Activated CD8-positive, alpha-beta memory T cell treated with anti-CD3 and anti-CD28 coated beads for 36 hours (primary cell): Measurements from ENCODE around the gene ITSN1. TPM values are rescaled to one million over a fixed set of nuclear protein-coding genes. Genes with fewer than 3 reads are reported as not detected.

Experiments used
- CTCF ChIA-PET: fragments of 350-600 bp; sonication (Branson Sonifier 250); formaldehyde crosslinking; loops from one replicate; lab custom pipeline; 2021; ENCODE audit warnings: antibody characterized with exemption; lab: Charles Lee
- POLR2A ChIA-PET: fragments of 350-600 bp; sonication (Branson Sonifier 250); formaldehyde crosslinking; loops from one replicate; lab custom pipeline; 2021; ENCODE audit warnings: antibody characterized with exemption; lab: Charles Lee
- total RNA-seq, 2 experiments: library from RNA; stranded (reverse); gene quantifications; one replicate each; pipeline ENCODE4 v1.2.3, GENCODE V29; 2021

The ITSN1 gene
- total RNA-seq, 2 experiments from 2014 or later = 4.8 TPM

- CTCF ChIA-PET = interaction anchor here (0.7 to 1.2 kb wide), 2 partner anchors 96 to 289 kb away, joined by 3 read pairs; no protein-coding TSS in a partner anchor
- POLR2A ChIA-PET = interaction anchor here (0.6 kb wide), 1 partner anchor 307 kb away, joined by 6 read pairs; no protein-coding TSS in a partner anchor
These were observed 252.5 kb downstream of the ITSN1 start for GRCh38 chr21:33894736-33895288.

GRCh38 chr21:33895356-33895755 is 253.1 kb downstream of the ITSN1 start:
- ChIA-PET CTCF (interaction anchor here (0.7 to 1.2 kb wide), 2 partner anchors 97 to 290 kb away, joined by 3 read pairs; no protein-coding TSS in a partner anchor), POLR2A (no interaction called here)

GRCh38 chr21:33896691-33897090 is 254.4 kb downstream of the ITSN1 start:
- CTCF ChIA-PET = no interaction called here
- POLR2A ChIA-PET = no interaction called here

GRCh38 chr21:33897098-33897497 is 254.8 kb downstream of the ITSN1 start:
- ChIA-PET POLR2A (no interaction called here), CTCF (no interaction called here)

- CTCF ChIA-PET = no interaction called here
- POLR2A ChIA-PET = no interaction called here
These were observed 255.4 kb downstream of the ITSN1 start for GRCh38 chr21:33897739-33898138.

- ChIA-PET POLR2A (no interaction called here), CTCF (no interaction called here)
These were observed 256.3 kb downstream of the ITSN1 start for GRCh38 chr21:33898586-33898985.

- CTCF ChIA-PET = no interaction called here
- POLR2A ChIA-PET = no interaction called here
These were observed 256.9 kb downstream of the ITSN1 start for GRCh38 chr21:33899199-33899598.

- ChIA-PET POLR2A (no interaction called here), CTCF (no interaction called here)
These were observed 259.3 kb downstream of the ITSN1 start for GRCh38 chr21:33901412-33902288.

GRCh38 chr21:33902349-33902748 is 260.0 kb downstream of the ITSN1 start:
- POLR2A ChIA-PET = no interaction called here
- CTCF ChIA-PET = no interaction called here

- ChIA-PET CTCF (interaction anchor here (0.5 kb wide), 1 partner anchor 72 kb away, joined by 4 read pairs; no protein-coding TSS in a partner anchor), POLR2A (no interaction called here)
These were observed 261.7 kb downstream of the ITSN1 start for GRCh38 chr21:33904041-33904440.

- ChIA-PET POLR2A (no interaction called here), CTCF (no interaction called here)
These were observed 266.5 kb downstream of the ITSN1 start for GRCh38 chr21:33908760-33909159.

- ChIA-PET POLR2A (no interaction called here), CTCF (no interaction called here)
These were observed 267.5 kb downstream of the ITSN1 start for GRCh38 chr21:33909756-33910155.

- ChIA-PET CTCF (interaction anchor here (0.6 to 1.8 kb wide), 3 partner anchors 9 to 433 kb away, joined by 4 to 9 read pairs (median 4); no protein-coding TSS in a partner anchor), POLR2A (interaction anchor here (0.6 to 1.1 kb wide), 2 partner anchors 34 to 368 kb away, joined by 3 to 5 read pairs; no protein-coding TSS in a partner anchor)
These were observed 271.9 kb downstream of the ITSN1 start for GRCh38 chr21:33914188-33914587.

GRCh38 chr21:33915368-33916199 is 273.3 kb downstream of the ITSN1 start, which contains the start of gene ATP5PO:
TSS of gene ATP5PO (minus strand) at chr21:33915804. CDS start at chr21:33915763, 41 bp downstream.
- ChIA-PET POLR2A (interaction anchor here (0.6 to 1.1 kb wide), 2 partner anchors 16 to 33 kb away, joined by 3 to 5 read pairs; no protein-coding TSS in a partner anchor), CTCF (interaction anchor here (1.5 to 1.8 kb wide), 2 partner anchors 8 to 432 kb away, joined by 4 to 9 read pairs; no protein-coding TSS in a partner anchor)

GRCh38 chr21:33916200-33916567 is 273.9 kb downstream of the ITSN1 start:
- ChIA-PET CTCF (no interaction called here), POLR2A (interaction anchor here (0.6 kb wide), 1 partner anchor 25 kb away, joined by 4 read pairs; no protein-coding TSS in a partner anchor)

GRCh38 chr21:33917421-33917820 is 275.1 kb downstream of the ITSN1 start:
- POLR2A ChIA-PET = no interaction called here
- CTCF ChIA-PET = no interaction called here

GRCh38 chr21:33924079-33924765 is 281.9 kb downstream of the ITSN1 start:
- CTCF ChIA-PET = interaction anchor here (0.7 to 4.4 kb wide), 37 partner anchors 9 to 439 kb away, joined by 3 to 70 read pairs (median 4); partner anchors contain the start of genes MRPS6 and SLC5A3
- POLR2A ChIA-PET = interaction anchor here (0.5 to 1.0 kb wide), 4 partner anchors 13 to 155 kb away, joined by 3 to 6 read pairs (median 4); no protein-coding TSS in a partner anchor

- POLR2A ChIA-PET = interaction anchor here (0.5 to 1.0 kb wide), 4 partner anchors 24 to 176 kb away, joined by 3 to 6 read pairs (median 4); no protein-coding TSS in a partner anchor
- CTCF ChIA-PET = interaction anchor here (0.7 to 4.4 kb wide), 29 partner anchors 8 to 438 kb away, joined by 3 to 70 read pairs (median 5); partner anchors contain the start of genes MRPS6 and SLC5A3
These were observed 282.4 kb downstream of the ITSN1 start for GRCh38 chr21:33924766-33925100.
